ENCODE data around the gene PDE12. TPM values are rescaled to one million over a fixed set of nuclear protein-coding genes. Genes with fewer than 3 reads are reported as not detected.

The PDE12 gene, protein sequence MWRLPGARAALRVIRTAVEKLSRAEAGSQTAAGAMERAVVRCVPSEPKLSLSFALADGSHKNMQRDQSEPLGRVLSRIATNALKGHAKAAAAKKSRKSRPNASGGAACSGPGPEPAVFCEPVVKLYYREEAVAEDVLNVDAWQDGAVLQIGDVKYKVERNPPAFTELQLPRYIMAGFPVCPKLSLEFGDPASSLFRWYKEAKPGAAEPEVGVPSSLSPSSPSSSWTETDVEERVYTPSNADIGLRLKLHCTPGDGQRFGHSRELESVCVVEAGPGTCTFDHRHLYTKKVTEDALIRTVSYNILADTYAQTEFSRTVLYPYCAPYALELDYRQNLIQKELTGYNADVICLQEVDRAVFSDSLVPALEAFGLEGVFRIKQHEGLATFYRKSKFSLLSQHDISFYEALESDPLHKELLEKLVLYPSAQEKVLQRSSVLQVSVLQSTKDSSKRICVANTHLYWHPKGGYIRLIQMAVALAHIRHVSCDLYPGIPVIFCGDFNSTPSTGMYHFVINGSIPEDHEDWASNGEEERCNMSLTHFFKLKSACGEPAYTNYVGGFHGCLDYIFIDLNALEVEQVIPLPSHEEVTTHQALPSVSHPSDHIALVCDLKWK
- 12.4 TPM for total RNA-seq
- long read RNA-seq, full-length matches to known transcripts, result 67 of 68 reads
- long read RNA-seq, partial matches to known transcripts, result 0 of 68 reads
- long read RNA-seq, other reads (novel, unspliced or antisense), result 1 of 68 reads

DNA sequence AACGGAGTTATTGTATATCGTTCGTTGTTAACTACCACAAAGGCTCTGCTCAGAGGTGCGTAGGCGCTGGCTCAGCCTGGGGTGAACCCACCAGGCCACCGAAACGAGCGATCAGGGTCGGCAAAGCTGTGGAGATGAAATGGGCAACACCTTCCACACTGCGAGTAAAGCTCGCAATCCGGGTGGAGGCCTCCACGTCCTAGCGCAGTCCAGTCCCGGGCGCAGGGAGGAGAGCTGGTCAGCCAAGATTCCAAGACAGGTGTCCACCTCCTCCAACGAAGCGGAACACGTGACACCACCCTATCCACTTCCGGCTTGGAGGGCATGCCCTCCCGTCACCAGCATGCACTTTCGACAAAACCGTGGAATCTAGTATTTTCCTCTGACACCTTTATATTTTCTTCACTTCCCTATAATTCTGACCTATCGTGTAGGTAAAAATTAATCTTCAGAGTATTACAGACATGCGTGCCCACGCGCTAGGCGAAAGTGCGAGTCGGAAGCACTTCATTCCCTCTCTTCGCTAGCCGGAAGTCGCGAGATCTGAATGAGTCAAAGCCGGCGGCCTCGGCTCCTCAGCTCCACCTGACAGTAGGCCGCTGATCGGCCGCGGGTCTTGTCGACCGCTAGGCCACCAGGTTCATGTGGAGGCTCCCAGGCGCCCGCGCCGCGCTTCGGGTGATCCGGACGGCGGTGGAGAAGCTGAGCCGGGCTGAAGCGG lies at the start of gene PDE12:
PDE12 (plus strand) TSS at position 537 of the 721 bp plus-strand sequence; CDS start at position 643, 106 bp downstream.
- H3K4me3 ChIP-seq, result peak within 1 kb of the TSS; percentile 95
- no peaks in the 10 kb centered on the region for H3K9me3 ChIP-seq (replicated peaks)
- intact Hi-C loops (cut with micrococcal nuclease), result no loop called here
- H3K27me3 ChIP-seq (ENCODE audit: low read depth), result no peaks in the 10 kb centered on the region
- H3K36me3 ChIP-seq, result peaks cover 21% of the 10 kb centered on the region
- TF ChIP-seq, protein P1, sequence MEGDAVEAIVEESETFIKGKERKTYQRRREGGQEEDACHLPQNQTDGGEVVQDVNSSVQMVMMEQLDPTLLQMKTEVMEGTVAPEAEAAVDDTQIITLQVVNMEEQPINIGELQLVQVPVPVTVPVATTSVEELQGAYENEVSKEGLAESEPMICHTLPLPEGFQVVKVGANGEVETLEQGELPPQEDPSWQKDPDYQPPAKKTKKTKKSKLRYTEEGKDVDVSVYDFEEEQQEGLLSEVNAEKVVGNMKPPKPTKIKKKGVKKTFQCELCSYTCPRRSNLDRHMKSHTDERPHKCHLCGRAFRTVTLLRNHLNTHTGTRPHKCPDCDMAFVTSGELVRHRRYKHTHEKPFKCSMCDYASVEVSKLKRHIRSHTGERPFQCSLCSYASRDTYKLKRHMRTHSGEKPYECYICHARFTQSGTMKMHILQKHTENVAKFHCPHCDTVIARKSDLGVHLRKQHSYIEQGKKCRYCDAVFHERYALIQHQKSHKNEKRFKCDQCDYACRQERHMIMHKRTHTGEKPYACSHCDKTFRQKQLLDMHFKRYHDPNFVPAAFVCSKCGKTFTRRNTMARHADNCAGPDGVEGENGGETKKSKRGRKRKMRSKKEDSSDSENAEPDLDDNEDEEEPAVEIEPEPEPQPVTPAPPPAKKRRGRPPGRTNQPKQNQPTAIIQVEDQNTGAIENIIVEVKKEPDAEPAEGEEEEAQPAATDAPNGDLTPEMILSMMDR (IDR thresholded peaks at IDR 0.05; ENCODE audit: borderline replicate concordance), result no peak
- peak; percentile 79 for DNase-seq
- peaks cover 51% of the 10 kb centered on the region for H3K4me1 ChIP-seq
- H3K27ac ChIP-seq (replicated peaks), result peak within 1 kb of the TSS; percentile 94

DNA sequence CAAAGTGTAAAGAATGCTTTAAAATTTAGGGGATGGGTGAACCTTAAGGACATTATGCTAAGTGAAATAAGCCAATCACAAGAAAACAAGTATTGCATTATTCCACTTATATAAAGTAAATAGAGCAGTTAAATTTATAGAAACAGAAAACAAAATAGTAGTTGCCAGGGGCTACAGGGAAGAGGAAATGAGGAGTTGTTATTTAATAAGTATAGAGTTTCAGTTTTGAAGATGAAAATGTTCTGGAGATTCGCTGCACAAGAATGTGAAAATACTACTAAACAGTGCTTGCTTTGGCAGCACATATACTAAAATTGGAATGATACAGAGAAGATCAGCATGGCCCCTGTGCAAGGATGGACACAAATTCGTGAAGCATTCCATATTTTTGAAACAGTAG lies 43.9 kb upstream of the PDE12 start:
- Histone ChIP-seq H3K9me3 (replicated peaks) (no peaks in the 10 kb centered on the region), H3K4me3 (no peak overlapping the region), H3K36me3 (no peaks in the 10 kb centered on the region), H3K27ac (replicated peaks) (no peak overlapping the region), H3K27me3 (ENCODE audit: low read depth) (no peaks in the 10 kb centered on the region), H3K4me1 (no peaks in the 10 kb centered on the region)
- TF ChIP-seq, protein P1 (IDR thresholded peaks at IDR 0.05; ENCODE audit: borderline replicate concordance), result no peak
- intact Hi-C loops (cut with micrococcal nuclease), result no loop called here
- no peak for DNase-seq

DNA sequence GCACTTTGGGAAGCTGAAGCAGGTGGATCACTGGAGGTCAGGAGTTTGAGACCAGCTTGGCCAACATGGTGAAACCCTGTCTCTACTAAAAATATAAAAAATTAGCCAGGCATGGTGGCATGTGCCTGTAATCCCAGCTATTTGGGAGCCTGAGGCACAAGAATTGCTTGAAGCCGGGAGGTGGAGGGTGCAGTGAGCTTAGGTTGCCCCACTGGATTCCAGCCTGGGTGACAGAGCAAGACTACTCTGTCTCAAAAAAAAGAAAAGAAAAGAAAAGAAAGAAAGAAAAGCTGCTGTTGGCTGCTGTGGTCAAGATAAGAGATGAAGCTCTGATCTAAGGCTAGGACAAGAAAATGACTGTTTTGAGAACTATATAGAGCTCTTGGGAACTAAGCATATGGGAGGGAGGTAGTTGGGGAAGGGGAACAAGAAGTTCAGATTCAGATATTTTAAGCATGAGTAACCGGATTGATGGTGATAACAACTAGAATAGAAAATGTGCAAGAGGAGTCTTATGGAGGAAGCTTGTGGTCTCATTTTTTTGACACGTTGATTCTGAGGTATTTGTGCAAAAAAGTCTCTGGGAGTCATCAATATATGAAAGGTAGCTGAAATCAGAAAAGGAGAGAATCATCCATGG lies 37.7 kb upstream of the PDE12 start:
- Histone ChIP-seq H3K4me1 (no peaks in the 10 kb centered on the region), H3K27ac (replicated peaks) (no peak overlapping the region), H3K27me3 (ENCODE audit: low read depth) (no peaks in the 10 kb centered on the region), H3K36me3 (no peaks in the 10 kb centered on the region), H3K4me3 (no peak overlapping the region), H3K9me3 (replicated peaks) (no peaks in the 10 kb centered on the region)
- TF ChIP-seq, protein P1 (IDR thresholded peaks at IDR 0.05; ENCODE audit: borderline replicate concordance), result no peak
- no peak for DNase-seq
- intact Hi-C loops (cut with micrococcal nuclease), result no loop called here

DNA sequence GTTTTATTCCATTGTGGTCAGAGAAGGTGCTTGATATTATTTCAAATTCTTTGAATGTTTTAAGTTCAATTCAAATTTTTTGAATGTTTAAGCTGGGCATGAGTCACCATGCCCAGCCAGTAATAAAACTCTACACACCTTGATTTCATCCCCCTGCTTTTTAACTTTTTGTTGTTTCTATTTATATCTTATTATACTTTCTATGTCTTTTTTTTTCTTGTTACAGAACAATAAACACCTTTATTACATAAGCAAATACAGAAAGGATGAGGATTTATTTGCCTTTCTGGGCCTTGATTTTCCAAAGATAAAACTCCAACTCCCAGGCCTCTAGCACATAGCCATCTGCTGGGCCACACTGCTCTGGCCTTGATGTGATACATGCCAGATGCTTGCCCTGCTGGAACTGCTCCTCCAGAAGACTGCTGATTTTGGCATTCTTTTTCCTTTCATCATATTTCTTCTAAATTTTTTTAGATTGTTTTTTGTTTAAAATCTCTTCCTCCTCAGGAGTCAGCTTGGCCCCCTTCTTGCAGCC lies 25.9 kb upstream of the PDE12 start:
- no peak overlapping the region for H3K4me3 ChIP-seq
- no peak overlapping the region for H3K27ac ChIP-seq (replicated peaks)
- no peaks in the 10 kb centered on the region for H3K27me3 ChIP-seq (ENCODE audit: low read depth)
- H3K4me1 ChIP-seq, result no peaks in the 10 kb centered on the region
- H3K36me3 ChIP-seq, result no peaks in the 10 kb centered on the region
- TF ChIP-seq, protein P1 (IDR thresholded peaks at IDR 0.05; ENCODE audit: borderline replicate concordance), result no peak
- H3K9me3 ChIP-seq (replicated peaks), result no peaks in the 10 kb centered on the region
- DNase-seq, result no peak
- intact Hi-C loops (cut with micrococcal nuclease), result no loop called here

DNA sequence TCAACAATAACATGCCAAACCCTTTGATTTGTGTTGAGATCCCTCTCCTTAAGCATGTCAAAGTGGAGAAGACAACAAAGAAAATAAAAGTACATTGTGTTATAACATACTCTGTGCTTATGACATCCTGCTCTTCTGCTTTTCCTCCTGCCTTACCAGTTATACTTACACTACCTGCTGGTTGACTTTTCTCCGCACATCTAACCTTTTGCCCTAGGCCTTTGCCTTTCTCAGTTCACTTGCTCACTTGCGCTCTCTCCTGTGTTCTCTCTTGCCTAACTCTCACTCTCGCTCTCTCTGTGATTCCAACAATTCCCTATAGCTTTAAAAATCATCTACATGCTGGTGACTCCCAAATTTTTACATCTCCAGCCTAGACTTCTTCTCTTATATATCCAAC lies 17.6 kb upstream of the PDE12 start:
- H3K4me1 ChIP-seq, result no peaks in the 10 kb centered on the region
- no peak for DNase-seq
- intact Hi-C loops (cut with micrococcal nuclease), result no loop called here
- H3K4me3 ChIP-seq, result no peak overlapping the region
- no peak overlapping the region for H3K27ac ChIP-seq (replicated peaks)
- H3K27me3 ChIP-seq (ENCODE audit: low read depth), result no peaks in the 10 kb centered on the region
- H3K36me3 ChIP-seq, result no peaks in the 10 kb centered on the region
- TF ChIP-seq, protein P1 (IDR thresholded peaks at IDR 0.05; ENCODE audit: borderline replicate concordance), result no peak
- H3K9me3 ChIP-seq (replicated peaks), result no peaks in the 10 kb centered on the region
